Right kidney (tissue), 1 donor: ENCODE measurements around the gene CRYBA2.
A peak's percentile ranks its signal among the peaks of the same experiment; 100 is the strongest.

Source experiments
- DNase-seq: peaks from one replicate; pipeline ENCODE4 v3.0.0-alpha.2; 2016

The CRYBA2 gene

DNA sequence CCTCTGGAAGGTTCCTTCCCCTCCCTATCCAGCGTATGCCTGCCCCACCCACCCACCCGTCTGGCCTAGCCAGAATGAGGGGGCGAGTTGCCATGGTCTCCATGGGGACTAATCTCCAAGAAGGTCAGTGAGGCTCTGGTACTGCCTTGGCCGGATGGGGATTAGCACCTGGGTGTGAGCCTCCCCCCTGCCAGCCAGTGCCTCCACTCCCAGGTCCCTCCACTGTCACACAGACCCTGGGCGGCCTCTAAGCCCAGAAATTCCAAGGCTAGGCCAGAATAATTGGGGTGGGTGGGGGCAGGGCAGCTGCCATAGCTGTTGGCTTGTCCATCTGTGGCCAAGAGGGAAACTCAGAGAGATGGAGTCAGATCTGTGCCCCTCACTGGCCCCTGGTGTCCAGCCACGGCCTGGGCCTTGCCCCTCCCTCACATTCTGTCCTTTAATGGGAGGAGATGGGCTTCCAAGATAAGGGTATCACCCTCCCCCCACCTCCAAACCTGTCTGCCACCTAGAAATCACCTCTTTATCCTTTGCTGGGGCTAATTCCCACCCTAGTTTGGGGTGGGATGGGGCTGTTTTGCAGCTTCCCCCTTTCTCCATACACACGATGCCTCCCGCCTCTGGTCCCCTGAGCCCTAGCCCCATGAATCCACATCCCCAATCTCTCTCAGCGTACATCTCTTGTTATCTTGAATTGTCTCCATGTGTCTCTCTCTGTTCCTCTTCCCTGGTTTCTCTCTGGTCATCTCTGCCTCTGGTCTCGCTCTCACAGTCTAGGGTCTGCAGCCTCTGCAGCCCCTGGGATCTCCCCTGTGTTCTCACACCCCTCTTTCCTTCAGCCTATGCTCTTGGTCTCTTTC lies 6.0 kb upstream of the CRYBA2 start:
- DNase-seq: no peak

DNA sequence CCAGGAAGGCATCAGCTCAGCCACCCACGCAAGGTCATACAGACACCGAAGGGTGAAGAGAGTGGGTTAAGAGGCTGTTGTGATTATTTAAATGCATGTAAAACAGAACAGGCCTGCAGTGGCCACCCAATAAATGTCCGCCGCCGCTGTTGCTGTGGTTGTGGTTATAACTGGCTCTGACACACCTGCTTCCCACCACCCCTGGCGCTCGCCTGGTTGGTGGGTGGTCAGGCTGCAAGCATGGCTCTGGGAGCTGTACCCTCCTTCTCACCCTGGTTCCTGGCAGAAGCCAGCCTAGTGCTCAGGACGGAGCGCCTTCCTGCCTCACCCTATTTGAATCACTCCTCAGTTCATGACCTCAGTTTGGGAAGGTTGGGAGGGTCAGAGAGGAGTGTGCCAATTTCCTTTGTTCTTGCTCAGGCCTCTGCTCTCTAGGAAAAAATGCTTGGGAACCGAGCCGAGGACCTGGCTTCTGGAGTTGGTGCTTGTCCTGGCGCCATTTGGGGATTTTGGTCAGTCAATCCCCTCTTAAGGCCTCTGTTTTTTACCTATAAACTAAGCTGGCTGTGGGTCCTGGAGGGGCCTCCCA lies 5.3 kb upstream of the CRYBA2 start:
- no peak for DNase-seq

DNA sequence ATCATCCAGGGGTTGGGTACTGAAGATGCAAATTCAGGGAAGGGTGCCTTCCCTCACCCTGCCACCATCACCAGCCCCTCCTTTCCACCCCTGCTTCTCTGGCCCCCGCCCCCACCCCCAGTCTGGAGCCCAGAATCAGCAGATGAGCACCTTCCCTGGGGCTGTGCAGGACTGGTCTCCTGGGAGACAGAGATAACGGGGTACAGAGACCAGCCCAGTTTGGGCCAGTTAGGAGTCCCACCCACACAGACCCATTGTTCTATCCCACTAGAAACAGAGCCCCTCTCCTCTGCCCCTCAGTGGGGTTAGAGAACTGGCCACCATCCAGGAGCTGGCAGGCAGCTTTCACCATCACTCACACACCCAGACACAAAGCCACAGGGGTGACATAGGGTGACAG lies 4.5 kb upstream of the CRYBA2 start:
- no peak for DNase-seq

DNA sequence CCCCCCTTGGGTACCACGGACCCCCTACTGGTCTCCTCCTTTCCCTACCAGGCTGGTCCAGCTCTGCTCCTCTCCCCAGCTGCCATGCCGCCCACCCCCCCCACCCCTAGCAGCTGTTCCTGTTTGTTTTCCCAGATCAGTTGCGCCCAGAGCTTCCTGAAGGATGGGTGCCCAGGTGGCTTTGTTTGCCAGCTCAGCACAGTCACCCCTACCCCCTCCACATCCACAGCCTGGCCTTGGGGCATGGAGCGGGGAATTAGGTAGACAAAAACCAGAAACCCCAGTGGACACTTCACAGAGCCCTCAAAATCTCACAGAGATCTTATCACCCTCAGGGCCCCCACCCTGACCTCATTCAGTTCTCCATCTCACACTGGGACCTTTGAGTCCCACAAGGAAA lies 3.7 kb upstream of the CRYBA2 start:
- DNase-seq: no peak

DNA sequence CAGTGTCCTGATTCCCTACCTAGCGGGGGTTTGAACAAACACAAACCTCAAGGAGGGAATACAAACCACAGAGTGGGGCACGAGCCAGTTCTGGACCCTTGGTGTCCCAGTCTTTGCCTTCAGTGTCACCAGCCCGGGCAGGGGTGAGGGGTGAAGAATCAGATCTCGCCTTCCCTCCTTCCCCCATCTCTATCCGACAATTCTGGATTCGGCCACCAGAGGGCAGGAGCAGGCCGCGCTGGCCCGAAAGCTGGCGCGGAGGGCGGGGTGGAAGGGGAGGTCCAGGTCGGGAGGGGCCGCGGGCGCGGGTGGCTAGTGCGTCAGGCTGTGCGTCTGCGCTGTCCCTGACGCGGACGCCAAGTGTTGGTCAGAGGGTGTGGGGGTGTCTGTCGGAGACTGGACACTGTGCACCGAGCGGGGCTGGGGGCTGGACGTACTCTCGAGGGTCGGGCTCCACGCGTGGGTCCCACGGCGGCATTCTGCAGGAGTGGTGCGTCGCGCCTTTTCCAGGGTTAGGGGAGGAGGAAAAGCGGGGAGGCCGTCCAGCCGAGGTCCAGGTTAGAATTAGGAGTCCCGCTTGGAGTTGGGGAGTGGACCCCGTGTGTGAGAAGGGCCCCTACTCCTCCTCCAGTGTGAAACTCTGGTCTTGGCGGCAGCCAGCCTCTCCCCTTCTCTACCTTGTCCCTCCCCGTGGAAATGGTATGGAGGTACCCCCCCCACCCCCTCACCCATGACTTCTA lies 2.9 kb upstream of the CRYBA2 start:
- DNase-seq: peak; percentile 63

DNA sequence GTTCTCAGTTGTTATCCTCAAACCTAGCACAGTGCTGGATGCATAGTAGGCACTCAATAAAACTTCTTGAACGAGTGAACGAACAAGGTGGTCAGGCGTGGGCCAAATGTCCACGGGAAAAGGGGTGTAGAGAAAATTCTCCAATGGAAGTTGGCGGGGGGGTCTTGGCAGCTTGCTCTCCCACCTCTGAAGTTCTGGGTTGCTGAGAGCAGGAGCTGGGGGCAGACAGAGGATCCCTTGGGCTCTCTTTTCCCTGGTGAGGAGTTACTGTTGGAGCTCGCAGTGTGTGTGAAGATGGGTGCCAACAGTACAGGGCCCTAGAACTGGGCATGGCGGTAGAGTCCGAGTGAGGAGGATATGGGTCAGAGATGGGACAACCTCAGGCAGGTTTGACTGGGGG lies 2.3 kb upstream of the CRYBA2 start:
- DNase-seq: no peak

DNA sequence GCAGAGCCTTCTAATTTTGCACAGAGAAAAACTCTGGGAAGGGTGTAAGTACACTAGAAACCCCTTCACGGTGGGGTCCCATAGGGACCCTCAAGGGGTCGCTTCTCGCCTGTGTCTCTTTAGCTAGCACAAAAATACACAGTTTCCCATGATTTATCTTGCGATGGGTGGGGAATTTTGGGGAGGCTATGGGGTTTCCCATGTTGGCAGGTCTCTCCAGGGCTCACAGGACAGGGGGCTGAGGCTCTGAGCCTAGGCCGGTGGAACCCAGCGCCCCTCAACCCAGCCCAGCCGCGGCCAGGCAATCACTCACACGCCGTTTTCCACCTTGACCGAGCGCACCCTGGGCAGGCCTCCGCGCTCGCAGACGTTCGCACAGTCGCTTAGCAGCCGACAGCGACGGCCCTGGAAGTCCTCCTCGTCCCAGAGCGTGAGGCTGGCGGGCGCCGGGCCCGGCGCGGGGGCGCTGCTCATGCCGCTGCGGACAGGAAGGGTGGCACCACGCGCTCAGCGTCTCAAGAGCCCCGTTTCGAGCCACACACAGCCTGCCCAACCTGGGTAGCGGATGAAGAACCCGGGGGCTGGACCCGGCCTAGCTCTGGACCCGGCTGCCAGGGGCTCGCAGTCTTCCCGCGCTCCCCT lies 398 bp downstream of the CRYBA2 start:
- no peak for DNase-seq

DNA sequence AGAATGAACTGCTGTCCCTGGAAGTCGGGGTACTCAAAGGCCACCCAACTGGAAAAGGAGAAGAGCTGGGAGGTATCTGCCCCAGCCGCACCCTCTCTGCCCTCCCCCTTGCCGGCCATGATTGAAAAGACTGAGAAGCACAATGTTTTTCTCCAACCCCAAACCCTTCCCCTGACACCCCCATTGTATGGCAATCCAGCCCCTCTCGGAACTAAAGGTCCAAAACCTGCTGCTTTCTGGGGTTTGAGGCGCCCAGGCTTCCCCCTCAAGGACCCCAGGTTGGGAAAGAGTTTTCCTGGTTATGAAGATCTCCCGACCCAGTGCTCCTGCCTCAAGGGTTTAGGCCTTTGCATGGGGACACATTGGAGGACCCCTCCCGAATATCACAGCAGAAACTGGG lies 1.0 kb downstream of the CRYBA2 start:
- no peak for DNase-seq

DNA sequence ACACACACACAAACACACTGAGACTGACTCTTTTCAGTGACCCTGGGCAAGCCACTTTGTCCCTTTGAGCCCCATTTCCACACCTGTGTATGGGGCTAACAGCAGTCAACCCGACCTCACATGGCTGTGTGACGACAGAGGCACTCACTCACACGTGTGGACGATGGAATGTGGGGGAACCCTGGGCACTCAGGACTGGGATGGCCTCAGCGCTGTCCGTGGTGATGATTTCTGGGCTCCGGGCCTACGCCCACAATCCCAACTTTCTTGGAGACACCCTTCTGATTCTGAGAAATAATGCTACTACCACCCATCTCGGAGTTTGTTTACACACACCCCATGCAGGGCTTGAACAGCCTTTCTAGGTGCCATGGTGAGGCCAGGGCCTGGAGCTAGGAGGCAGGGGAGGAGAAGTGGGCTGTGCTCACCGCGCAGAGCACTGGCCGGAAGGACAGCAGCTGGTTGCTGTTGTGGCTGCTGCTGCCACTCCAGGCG lies 1.5 kb downstream of the CRYBA2 start:
- DNase-seq: peak; percentile 50

DNA sequence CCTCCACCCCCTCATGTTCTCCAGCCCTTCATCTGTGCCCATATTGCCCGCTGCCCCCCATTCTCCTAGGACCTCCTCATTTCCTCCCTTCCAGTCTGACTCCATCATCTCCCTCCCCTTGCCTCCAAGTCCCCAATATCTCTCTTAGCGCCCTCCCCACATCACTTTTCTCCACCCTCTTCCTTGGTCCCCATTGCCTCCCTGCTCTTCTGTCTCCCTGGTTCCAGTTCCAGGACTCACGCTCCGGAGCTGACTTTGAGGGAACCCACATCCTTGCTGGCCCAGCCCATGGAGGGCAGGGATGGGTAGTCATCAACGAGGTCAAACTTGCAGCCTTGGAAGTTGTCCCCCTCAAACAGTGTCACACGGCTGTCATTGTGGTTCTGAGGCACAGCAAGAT lies 2.6 kb downstream of the CRYBA2 start:
- DNase-seq: no peak

DNA sequence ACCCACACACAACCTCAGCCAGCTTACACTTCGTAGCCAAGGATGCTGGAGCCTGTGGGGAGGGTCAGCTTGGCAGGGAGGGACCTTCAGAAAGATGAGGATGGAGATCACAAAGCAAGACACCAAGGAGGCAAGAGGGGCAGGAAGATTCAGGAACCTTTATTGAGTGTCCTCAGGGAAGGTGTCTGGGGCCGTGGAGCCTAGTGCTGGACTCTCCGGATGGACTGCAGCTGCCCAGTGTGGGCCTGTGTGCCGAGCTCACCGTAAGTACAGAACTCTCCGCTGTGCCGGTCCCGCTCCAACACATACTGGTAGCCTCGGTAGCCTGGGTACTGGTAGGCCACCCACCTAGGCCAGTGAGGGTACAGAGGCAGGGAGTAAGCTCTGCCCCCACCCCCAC lies 3.2 kb downstream of the CRYBA2 start:
- no peak for DNase-seq

DNA sequence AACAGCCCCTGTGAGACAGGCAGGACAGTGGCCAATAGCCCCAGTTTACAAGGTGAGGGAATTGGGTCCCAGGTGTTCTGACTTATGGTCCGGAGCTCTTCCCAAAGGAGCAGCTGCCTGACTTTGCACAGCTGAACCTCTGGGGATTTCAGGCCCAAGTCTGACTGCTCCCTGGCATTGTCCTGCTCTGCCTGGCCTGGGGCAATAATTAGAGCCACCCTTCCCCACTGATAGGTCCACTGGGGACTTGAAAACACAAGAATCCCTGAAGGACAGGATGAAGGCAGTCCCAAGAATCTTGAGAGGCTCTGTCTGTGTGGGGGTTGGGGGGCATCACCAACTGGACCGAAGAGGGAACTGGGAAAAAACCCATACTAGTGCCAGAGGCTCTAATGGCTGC lies 4.6 kb downstream of the CRYBA2 start:
- DNase-seq: no peak

DNA sequence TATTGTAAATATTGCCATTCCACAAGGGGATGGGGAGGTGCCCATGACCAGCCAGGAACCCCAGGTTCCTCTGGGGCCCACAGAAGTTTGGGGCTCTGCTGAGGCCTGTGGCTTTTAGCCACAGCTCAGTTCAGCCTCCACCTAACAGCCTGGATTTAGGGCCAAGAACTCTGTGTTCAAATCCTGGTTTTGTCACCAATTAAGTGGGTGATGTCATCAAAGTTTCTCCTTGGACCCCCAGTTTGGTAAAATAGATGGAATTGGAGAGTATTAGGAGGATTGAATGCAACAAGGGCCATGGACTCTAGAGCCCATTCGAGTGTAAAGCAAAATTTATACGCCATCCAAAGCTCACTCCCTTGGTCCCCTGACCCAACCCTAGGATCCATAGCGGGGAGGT lies 5.1 kb downstream of the CRYBA2 start:
- no peak for DNase-seq

DNA sequence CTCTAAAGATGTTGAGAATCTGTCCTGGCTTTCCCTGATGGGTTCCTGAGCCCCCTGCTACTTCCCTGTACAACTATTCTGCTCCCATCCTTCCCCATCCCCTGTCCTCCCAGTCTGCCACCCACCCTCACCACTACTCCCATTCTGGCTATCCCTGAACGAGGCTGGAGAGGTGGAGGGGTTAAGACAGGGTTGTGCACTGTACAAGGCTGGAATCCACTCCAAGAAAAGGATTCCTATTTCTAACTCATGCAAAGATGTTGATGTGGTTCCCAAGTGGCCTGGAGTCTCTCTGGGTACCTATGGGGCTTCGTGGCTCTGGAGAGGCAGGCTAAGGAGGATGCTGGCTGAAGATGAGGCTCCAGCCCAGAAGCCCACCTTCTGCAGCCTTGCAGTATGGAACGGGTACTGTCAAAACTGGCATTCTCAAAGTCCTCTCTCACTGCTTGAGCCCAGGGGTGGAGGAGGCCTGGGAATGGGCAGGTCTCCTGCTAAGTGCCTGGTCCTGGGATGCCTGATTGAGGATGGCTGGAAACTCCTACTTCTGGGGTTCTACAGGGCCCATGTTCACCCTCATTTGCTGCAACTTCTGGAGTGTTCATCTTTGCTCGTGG lies 7.0 kb downstream of the CRYBA2 start:
- DNase-seq: no peak

DNA sequence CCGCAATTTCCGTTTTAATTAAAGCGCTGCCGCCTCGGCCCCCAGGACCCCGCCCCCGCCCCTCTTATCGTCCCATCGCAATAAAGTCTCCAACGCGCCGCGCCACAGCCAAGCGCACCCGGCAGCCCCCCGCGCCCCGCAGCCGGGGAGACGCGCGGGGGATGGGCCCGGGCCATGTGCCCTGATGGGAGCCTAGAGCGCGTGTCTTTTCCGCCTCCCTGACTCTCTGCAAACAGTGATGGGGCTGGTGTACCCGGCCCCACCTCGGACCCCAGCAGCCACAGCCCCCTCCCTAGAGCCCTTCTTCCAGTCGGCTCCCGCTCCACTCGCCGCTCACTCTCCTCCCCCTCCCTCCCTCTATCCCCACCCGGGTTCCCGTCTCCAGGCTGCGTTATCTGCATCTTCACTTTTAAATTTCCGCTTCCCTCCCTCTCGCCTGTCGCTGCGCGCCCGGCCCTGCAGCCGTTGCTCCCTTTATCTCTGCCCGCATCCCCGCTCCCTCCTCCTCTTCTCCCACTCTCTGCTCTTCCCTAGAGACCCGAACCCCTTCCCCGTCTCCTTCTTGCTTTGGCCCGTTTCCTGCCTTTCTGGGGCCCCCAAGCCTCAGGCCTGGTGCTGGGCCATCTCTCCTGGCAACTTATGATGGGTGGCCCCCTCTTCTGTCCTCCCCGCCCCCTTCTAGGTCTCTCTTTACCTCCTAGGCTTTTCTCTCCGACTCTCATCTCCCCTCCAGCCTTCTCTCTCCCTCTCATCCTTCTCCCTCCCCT lies 7.7 kb downstream of the CRYBA2 start:
- no peak for DNase-seq

DNA sequence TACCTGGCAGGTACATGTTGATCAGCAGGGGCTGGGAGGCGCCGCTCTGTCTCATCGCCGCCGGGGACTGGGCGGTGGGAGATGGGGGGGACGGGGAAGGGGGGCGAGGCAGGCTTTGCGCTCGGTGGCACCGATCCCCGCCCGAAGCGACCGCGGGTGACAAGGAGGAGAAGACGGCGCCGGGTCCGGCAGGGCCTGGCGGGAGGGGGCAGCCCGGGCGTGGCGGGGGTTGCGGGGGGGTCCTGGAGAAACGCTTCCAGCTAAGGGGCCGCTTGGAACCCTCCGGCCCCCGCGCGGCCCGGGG lies 8.2 kb downstream of the CRYBA2 start, which contains the start of gene FEV:
Gene FEV, minus strand, starts transcription at position 164 of the 304 bp plus-strand sequence. Its CDS starts 109 bp downstream, at position 55.
- no peak for DNase-seq

DNA sequence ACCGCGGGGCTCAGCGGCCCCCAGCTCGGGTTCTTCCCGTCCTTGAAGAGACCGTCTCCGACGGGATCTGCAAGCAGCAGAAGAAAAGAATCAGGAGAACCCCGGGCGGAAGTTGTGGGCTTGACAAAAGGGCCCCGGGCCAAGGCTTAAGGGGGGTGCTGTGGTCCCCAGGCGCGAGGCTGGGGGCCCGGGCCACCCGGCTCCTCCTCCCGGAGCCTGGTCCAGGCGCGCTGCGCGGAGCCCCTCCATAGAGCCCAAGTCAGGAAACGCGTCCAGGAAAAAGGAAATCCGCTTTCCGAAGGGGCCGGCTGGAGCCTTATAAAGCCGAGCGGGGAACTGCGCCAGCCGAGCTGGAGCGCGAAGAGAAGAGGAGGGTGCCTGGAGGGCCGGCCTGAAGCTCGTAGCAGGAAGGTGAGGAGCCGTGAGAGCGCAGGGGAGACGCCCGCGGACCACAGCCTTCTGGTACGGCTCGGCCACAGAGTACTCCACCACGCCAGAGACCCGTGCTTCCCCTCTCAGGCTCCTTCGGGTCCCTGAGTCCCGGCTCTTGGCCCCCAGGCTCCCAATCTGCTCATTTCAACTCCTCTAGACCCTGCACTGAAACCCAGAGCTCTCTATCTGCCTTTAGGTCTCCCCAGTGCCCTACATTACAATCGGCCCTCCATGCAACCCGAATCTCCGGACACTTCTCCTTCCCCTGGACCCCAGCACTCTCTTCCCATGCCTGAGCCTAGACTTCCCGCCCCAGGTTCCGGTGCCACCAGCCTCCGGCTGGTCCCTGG lies 8.8 kb downstream of the CRYBA2 start:
- peak; percentile 58 for DNase-seq

DNA sequence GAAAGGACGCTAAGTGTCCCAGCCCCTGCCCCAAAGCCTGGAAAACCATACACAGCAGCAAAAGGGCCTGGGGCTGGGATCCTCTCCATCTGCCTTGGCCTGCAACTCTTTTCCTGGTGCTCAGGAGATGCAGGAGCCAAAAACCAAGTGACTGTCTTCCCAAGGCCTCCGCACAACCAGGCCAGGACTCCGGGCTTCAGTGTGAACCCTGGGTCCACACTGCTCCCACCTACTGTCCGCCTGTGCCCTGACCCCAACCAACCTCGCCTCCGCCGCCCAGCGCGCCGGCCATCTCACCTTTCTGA lies 9.3 kb downstream of the CRYBA2 start:
- DNase-seq: peak; percentile 30

DNA sequence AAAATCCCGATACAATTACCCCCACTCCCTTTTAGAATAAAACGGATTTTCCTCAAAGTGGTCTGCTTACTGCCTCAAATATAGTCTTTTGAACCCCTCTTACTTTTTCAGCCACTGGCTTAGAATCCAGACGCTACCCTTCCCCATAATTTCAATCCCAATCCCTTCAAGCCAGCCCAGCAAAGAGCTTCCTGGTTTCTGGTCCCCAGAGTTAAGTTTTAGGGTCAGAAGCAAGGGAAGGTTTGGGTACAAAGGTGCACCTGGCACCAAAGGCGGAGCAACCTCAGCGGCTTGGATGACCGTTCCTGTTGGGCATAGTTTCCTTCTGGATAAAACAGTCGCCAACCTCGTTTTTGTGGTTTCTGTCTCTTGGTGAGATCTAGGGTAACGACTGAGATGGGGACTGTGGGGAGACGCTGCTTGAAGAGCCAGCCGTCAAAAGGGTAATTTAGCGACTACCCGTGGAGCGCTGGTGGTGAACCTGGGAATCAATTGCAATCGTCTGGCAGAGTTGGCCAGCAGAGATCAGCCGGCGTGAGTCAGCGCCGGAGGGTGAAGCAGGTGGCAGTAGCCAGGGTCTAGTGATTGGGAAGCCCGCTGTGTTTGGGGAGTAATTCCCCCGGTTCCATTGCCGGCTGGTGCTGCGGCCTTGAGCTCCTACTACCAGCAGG lies 9.8 kb downstream of the CRYBA2 start:
- DNase-seq: peak; percentile 29

DNA sequence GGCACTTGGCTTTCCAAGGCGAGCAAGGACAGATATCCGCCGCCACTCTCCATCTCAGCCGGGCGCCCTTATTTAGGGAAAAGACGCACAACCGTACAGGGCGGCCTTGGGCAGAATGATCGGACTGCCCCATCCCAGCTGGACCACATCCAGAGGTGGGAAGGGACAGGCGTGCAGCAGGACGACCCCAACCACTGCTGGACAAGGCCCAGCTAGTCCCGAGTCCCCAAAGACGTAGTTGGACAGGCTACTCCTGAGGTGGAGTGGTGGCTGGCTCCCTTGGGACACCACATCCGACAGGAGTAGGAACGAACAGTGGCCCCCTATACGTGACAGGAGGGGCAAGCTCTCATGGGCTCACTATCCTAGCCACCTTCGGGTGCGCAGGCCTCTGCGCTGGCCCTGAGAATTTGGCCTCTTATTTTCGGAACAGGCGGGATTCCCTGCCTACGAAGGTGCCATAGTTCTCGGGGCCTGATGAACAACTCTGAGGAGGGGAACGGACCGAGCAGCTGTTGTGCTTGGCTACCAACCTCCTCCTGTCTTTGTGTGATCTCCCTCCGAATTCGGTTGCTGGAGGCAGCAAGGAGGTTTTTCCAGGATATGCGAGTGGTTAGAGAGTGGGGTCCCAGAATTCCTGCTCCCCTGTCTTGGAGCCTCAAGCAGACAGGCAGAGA lies 10.5 kb downstream of the CRYBA2 start:
- DNase-seq: no peak
